DMS53 (cell line): ENCODE results near the gene UBTD2.
A peak's percentile ranks its signal among the peaks of the same experiment; 100 is the strongest.
"Not testable (repeated sequence)": the region's sequence is repeated elsewhere in the genome, so short reads cannot be mapped to it uniquely, and the experiment has no call there.

Experiments
- DNase-seq: peaks from one replicate; lab custom pipeline; 2025; lab: John Stamatoyannopoulos, UW

UBTD2 gene

GRCh38 chr5:172283020-172283861, at the start of gene UBTD2:
Gene UBTD2 (minus strand): TSS chr5:172283764. CDS start chr5:172283665, 99 bp downstream.
- peak; percentile 93 for DNase-seq

GRCh38 chr5:172326901-172327300, 43.3 kb upstream of the UBTD2 start:
- DNase-seq = not testable (repeated sequence)

GRCh38 chr5:172325452-172325851, 41.9 kb upstream of the UBTD2 start:
- no peak for DNase-seq

- peak; percentile 92 for DNase-seq
Measured at GRCh38 chr5:172322028-172322965, 38.7 kb upstream of the UBTD2 start.

- peak; percentile 44 for DNase-seq
Measured at GRCh38 chr5:172321593-172321992, 38.0 kb upstream of the UBTD2 start.

- no peak for DNase-seq
Measured at GRCh38 chr5:172319708-172320441, 36.3 kb upstream of the UBTD2 start.

- no peak for DNase-seq
Measured at GRCh38 chr5:172315587-172316493, 32.3 kb upstream of the UBTD2 start.

- no peak for DNase-seq
Measured at GRCh38 chr5:172313915-172314314, 30.4 kb upstream of the UBTD2 start.

GRCh38 chr5:172312286-172312685, 28.7 kb upstream of the UBTD2 start:
- no peak for DNase-seq

GRCh38 chr5:172311605-172312004, 28.0 kb upstream of the UBTD2 start:
- DNase-seq = no peak

GRCh38 chr5:172311026-172311425, 27.5 kb upstream of the UBTD2 start:
- no peak for DNase-seq

GRCh38 chr5:172305380-172305779, 21.8 kb upstream of the UBTD2 start:
- no peak for DNase-seq

GRCh38 chr5:172303572-172304335, 20.2 kb upstream of the UBTD2 start:
- peak; percentile 24 for DNase-seq

GRCh38 chr5:172303162-172303561, 19.6 kb upstream of the UBTD2 start:
- DNase-seq = peak; percentile 50

- no peak for DNase-seq
Measured at GRCh38 chr5:172302047-172302710, 18.6 kb upstream of the UBTD2 start.

GRCh38 chr5:172299916-172300439, 16.4 kb upstream of the UBTD2 start:
- no peak for DNase-seq

- DNase-seq = no peak
Measured at GRCh38 chr5:172294831-172295230, 11.3 kb upstream of the UBTD2 start.

- no peak for DNase-seq
Measured at GRCh38 chr5:172293745-172294342, 10.3 kb upstream of the UBTD2 start.
